NT2/D1 (cell line): ENCODE measurements around the gene NPNT.

Source experiments
- SUZ12 ChIP-seq: IDR thresholded peaks from 2 replicates; pipeline ENCODE4 v1.6.1; 2011; ENCODE audit not compliant: insufficient read length, insufficient read depth; ENCODE audit errors: extremely low read depth
- YY1 ChIP-seq: IDR thresholded peaks from 2 replicates; pipeline ENCODE4 v1.6.1; 2011; ENCODE audit not compliant: insufficient read length, insufficient read depth

DNA sequence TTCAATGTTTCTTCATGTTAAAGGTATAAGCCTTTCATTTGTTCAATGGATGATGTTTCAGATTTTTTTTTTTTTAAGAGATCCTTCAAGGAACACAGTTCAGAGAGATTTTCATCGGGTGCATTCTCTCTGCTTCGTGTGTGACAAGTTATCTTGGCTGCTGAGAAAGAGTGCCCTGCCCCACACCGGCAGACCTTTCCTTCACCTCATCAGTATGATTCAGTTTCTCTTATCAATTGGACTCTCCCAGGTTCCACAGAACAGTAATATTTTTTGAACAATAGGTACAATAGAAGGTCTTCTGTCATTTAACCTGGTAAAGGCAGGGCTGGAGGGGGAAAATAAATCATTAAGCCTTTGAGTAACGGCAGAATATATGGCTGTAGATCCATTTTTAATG lies 75.8 kb downstream of the NPNT start:
- TF ChIP-seq YY1 (no peak), SUZ12 (no peak)
